A549 (cell line): ENCODE results near the gene XAGE2.

Source experiments
- FOXS1 ChIP-seq: fragments of 250-450 bp; sonication (Bioruptor Pico); IDR thresholded peaks from 2 replicates; pipeline ENCODE4 v1.5.0; 2020; ENCODE audit warnings: mild to moderate bottlenecking, moderate library complexity
- JUN ChIP-seq, 2 experiments: fragments of >200 bp; sonication (Bioruptor Twin); formaldehyde crosslinking; IDR thresholded peaks; 2 replicates in 1 of 2; 3 replicates in 1 of 2; pipeline ENCODE4 v1.6.1; 2016 to 2017
- JUNB ChIP-seq: fragments of >200 bp; sonication (Bioruptor Twin); formaldehyde crosslinking; IDR thresholded peaks from 2 replicates; pipeline ENCODE4 v1.6.1; 2016
- NR3C1 ChIP-seq: fragments of >200 bp; sonication (Bioruptor Twin); formaldehyde crosslinking; IDR thresholded peaks from 3 replicates; pipeline ENCODE4 v1.6.1; 2017
- POLR2A ChIP-seq: IDR thresholded peaks from 2 replicates; pipeline ENCODE4 v1.6.1; 2012; ENCODE audit warnings: mild to moderate bottlenecking, low read length
- RNF2 ChIP-seq: fragments of 200-600 bp; sonication (generic); IDR thresholded peaks from 2 replicates; pipeline ENCODE4 v1.6.1; 2016; ENCODE audit warnings: low read depth, mild to moderate bottlenecking, antibody characterized with exemption, moderate library complexity, borderline replicate concordance
- SMC3 ChIP-seq: fragments of >200 bp; sonication (Bioruptor Twin); formaldehyde crosslinking; IDR thresholded peaks from 3 replicates; pipeline ENCODE4 v1.6.1; 2018; ENCODE audit warnings: inconsistent platforms
- TF ChIP-seq, protein P1 (sequence below): fragments of >200 bp; sonication (Bioruptor Twin); formaldehyde crosslinking; IDR thresholded peaks from 3 replicates; pipeline ENCODE4 v1.5.1; 2016

DNA sequence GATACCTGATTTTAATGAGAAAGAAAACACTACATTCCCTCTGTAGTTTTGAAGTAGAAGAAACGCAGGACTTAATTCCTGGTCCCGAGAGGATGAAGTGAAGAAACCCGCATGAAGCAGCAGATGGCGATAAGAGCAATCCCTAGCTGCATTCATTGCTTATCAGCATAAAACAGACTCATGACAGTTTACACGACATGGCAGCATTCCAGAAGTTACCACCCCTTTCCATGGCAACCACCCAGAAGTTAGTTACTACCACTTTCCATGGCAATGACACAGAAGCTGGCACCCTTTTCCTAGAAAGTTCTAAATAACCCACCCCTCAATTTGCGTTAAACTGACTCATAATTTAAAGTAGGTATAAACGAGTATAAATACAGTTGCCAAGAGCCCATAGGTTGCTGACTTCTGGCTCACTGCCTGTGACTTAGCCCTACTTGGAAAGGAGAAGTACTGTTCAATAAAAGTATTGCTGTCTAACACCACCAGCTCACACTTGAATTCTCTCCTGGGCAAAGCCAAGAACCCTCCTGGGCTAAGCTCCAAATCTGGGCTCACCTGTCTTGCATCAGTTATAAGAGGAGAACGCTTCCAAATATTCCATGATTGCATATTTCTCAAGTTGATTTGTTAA, 5.5 kb upstream of the XAGE2 start:
- TF ChIP-seq FOXS1, result no peak
- TF ChIP-seq, protein P1, sequence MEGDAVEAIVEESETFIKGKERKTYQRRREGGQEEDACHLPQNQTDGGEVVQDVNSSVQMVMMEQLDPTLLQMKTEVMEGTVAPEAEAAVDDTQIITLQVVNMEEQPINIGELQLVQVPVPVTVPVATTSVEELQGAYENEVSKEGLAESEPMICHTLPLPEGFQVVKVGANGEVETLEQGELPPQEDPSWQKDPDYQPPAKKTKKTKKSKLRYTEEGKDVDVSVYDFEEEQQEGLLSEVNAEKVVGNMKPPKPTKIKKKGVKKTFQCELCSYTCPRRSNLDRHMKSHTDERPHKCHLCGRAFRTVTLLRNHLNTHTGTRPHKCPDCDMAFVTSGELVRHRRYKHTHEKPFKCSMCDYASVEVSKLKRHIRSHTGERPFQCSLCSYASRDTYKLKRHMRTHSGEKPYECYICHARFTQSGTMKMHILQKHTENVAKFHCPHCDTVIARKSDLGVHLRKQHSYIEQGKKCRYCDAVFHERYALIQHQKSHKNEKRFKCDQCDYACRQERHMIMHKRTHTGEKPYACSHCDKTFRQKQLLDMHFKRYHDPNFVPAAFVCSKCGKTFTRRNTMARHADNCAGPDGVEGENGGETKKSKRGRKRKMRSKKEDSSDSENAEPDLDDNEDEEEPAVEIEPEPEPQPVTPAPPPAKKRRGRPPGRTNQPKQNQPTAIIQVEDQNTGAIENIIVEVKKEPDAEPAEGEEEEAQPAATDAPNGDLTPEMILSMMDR, result no peak
- TF ChIP-seq SMC3, result no peak
- no peak for TF ChIP-seq RNF2
- TF ChIP-seq POLR2A, result no peak
- TF ChIP-seq JUN (IDR thresholded peaks at IDR 0.05), result no peak
- TF ChIP-seq NR3C1, result no peak
- TF ChIP-seq JUNB, result no peak
